Activated T-cell treated with anti-CD3 and anti-CD28 coated beads for 48 hours (primary cell): ENCODE results near the gene CD47.

Experiments
- DNase-seq: peaks from one replicate; pipeline ENCODE4 v3.0.0-alpha.2; 2020; ENCODE audit warnings: low read depth

The CD47 gene

GRCh38 chr3:108117241-108117775 lies 26.5 kb upstream of the CD47 start:
- no peak for DNase-seq

GRCh38 chr3:108114423-108115065 lies 23.7 kb upstream of the CD47 start:
- DNase-seq = no peak

- DNase-seq = no peak
These were observed 23.1 kb upstream of the CD47 start for GRCh38 chr3:108113975-108114374.

GRCh38 chr3:108110934-108111333 lies 20.1 kb upstream of the CD47 start:
- no peak for DNase-seq

- no peak for DNase-seq
These were observed 17.6 kb upstream of the CD47 start for GRCh38 chr3:108108416-108108815.

GRCh38 chr3:108106449-108106848 lies 15.6 kb upstream of the CD47 start:
- DNase-seq = no peak

GRCh38 chr3:108106031-108106430 lies 15.2 kb upstream of the CD47 start:
- no peak for DNase-seq

GRCh38 chr3:108103886-108104797 lies 13.3 kb upstream of the CD47 start:
- DNase-seq = no peak

GRCh38 chr3:108103040-108103751 lies 12.4 kb upstream of the CD47 start:
- no peak for DNase-seq

- DNase-seq = no peak
These were observed 11.7 kb upstream of the CD47 start for GRCh38 chr3:108102420-108103039.

GRCh38 chr3:108100906-108101660 lies 10.3 kb upstream of the CD47 start:
- no peak for DNase-seq

GRCh38 chr3:108099679-108100428 lies 9.0 kb upstream of the CD47 start:
- no peak for DNase-seq

- DNase-seq = no peak
These were observed 8.4 kb upstream of the CD47 start for GRCh38 chr3:108099244-108099643.

GRCh38 chr3:108098003-108098370 lies 7.2 kb upstream of the CD47 start:
- no peak for DNase-seq

GRCh38 chr3:108097322-108098002 lies 6.6 kb upstream of the CD47 start:
- DNase-seq = no peak

- no peak for DNase-seq
These were observed 5.9 kb upstream of the CD47 start for GRCh38 chr3:108096532-108097321.

GRCh38 chr3:108093616-108094015 lies 2.8 kb upstream of the CD47 start:
- DNase-seq = no peak

- no peak for DNase-seq
These were observed 2.2 kb upstream of the CD47 start for GRCh38 chr3:108093021-108093420.

GRCh38 chr3:108092501-108092900 lies 1.7 kb upstream of the CD47 start:
- DNase-seq = no peak
